Body of pancreas (tissue), 4 donors: ENCODE data around the gene PKD2.

Source experiments
- CTCF ChIP-seq, 7 experiments: fragments of 450-650 bp in 4 of 7; fragments of 200-600 bp in 3 of 7; sonication (generic) in 3 of 7; IDR thresholded peaks; one replicate each; pipeline ENCODE4 v1.5.1; 2016 to 2019; ENCODE audit warnings: antibody characterized with exemption in 7 of 7
- POLR2A ChIP-seq, 3 donors: fragments of 450-650 bp; IDR thresholded peaks; one replicate each; pipeline ENCODE4 v1.6.1; 2016; ENCODE audit warnings: antibody characterized with exemption in 3 of 3, mild to moderate bottlenecking in 2 of 3

DNA sequence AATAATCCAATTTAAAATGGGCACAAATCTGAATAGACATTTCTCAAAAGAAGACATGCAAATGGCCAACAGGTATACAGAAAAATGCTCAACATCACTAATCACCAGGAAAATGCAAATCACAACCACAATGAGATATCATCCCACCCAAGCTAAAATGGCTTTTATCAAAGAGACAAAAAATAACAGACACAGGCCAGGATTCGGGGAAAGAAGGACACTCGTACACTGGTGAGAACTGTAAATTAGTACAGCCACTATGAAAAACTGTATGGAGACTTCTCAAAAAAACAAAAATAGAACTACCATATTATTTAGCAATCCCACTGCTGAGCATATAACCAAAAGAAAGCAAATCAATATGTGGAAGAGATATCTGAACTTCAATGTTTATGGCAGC is 23.4 kb upstream of the PKD2 start:
- TF ChIP-seq CTCF (IDR thresholded peaks at IDR 0.05), result no peak
- no peak for TF ChIP-seq POLR2A (IDR thresholded peaks at IDR 0.05)
